Testis (tissue), 3 donors: ENCODE results near the gene PRCP. TPM values are rescaled to one million over a fixed set of nuclear protein-coding genes. Genes with fewer than 3 reads are reported as not detected.

Experiments used
- DNase-seq: peaks from one replicate; pipeline ENCODE4 v3.0.0-alpha.2; 2019
- H3K27ac ChIP-seq, 2 donors: fragments of 200-600 bp; sonication (generic); one replicate each; pipeline ENCODE4 v1.5.1; 2019
- H3K27me3 ChIP-seq: fragments of 200-600 bp; sonication (generic); one replicate; pipeline ENCODE4 v1.5.1; 2019
- H3K36me3 ChIP-seq: fragments of 200-600 bp; sonication (generic); one replicate; pipeline ENCODE4 v1.5.1; 2017; ENCODE audit warnings: low read depth; ENCODE audit errors: missing control alignments
- H3K4me1 ChIP-seq: fragments of 200-600 bp; sonication (generic); one replicate; pipeline ENCODE4 v1.5.1; 2019
- H3K4me3 ChIP-seq, 2 donors: fragments of 200-600 bp; sonication (generic); one replicate each; pipeline ENCODE4 v1.5.1; 2017 to 2019
- H3K9me3 ChIP-seq: fragments of 200-600 bp; sonication (generic); one replicate; pipeline ENCODE4 v1.5.1; 2017
- POLR2A ChIP-seq: fragments of 450-650 bp; IDR thresholded peaks from one replicate; pipeline ENCODE4 v1.6.1; 2017; ENCODE audit warnings: antibody characterized with exemption, mild to moderate bottlenecking, moderate library complexity
- WGBS, 2 donors: methylation state at CpG; one replicate each; pipeline ENCODE4 v1.1.5; 2018; 5-methylcytosine and 5-hydroxymethylcytosine counted together
- intact Hi-C: fragments of 100-400 bp; cut with DNase I; formaldehyde crosslinking; loops from one replicate; pipeline ENCODE4 v1.15.1; 2023; ENCODE audit warnings: low total_unique reads
- polyA plus RNA-seq: library from polyadenylated mRNA; stranded (reverse); fragments of 350-450 nt; fragmentation: Illumina TruSeq; extraction: RNeasy Lipid Tissue Mini Kit (QIAGEN cat#74804); gene quantifications from one replicate; pipeline ENCODE4 v1.2.3, GENCODE V29; 2014; ENCODE audit warnings: low read depth, low replicate concordance; ENCODE audit not compliant: insufficient read depth
- total RNA-seq, 2 donors: library from RNA; depleted of rRNA; stranded (reverse); fragments of >200 nt; gene quantifications; one replicate each; pipeline ENCODE4 v1.2.3, GENCODE V29; 2016
- TF ChIP-seq, protein P1 (sequence below), 3 experiments: fragments of 450-650 bp in 2 of 3; fragments of 200-600 bp in 1 of 3; sonication (generic) in 1 of 3; IDR thresholded peaks; one replicate each; pipeline ENCODE4 v1.5.1; 2016 to 2019; ENCODE audit warnings: antibody characterized with exemption in 3 of 3, mild to moderate bottlenecking in 2 of 3, moderate library complexity in 1 of 3

The PRCP gene
- total and polyA plus RNA-seq, 3 donors from 2014 or later = 41.3 to 118 (median 46.9) TPM

DNA sequence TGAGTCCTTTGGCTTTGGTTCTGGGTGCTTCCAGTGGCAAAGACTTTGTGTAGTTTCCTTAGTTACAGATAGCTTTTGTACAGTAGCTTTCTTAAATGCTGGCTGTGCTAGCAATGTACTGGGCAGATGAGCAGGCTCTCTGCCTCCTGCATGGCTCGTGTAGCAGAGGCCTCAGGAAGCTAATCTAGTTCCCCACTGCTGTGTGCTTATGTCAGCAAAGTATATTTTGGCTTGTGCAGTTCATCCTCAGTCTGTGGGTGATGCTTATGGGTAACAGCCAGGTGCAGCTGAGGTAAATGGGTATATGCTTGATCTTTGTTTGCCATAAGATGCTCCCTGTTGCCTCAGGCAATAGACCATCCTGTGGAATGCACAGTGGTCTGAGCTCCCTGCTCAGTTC lies 97.5 kb downstream of the PRCP start:
- no peaks in the 10 kb centered on the region for H3K4me1 ChIP-seq
- no peaks in the 10 kb centered on the region for H3K36me3 ChIP-seq
- no peak overlapping the region for H3K27ac ChIP-seq
- DNase-seq = no peak
- WGBS, 2 donors = 25% methylated on average over 1 of the region's 1 CpG; no CpG with 5 or more reads in 1 of the 2 donors
- H3K9me3 ChIP-seq = no peaks in the 10 kb centered on the region
- H3K4me3 ChIP-seq = no peak overlapping the region
- intact Hi-C loops = no loop called here
- TF ChIP-seq POLR2A = no peak
- TF ChIP-seq, protein P1, sequence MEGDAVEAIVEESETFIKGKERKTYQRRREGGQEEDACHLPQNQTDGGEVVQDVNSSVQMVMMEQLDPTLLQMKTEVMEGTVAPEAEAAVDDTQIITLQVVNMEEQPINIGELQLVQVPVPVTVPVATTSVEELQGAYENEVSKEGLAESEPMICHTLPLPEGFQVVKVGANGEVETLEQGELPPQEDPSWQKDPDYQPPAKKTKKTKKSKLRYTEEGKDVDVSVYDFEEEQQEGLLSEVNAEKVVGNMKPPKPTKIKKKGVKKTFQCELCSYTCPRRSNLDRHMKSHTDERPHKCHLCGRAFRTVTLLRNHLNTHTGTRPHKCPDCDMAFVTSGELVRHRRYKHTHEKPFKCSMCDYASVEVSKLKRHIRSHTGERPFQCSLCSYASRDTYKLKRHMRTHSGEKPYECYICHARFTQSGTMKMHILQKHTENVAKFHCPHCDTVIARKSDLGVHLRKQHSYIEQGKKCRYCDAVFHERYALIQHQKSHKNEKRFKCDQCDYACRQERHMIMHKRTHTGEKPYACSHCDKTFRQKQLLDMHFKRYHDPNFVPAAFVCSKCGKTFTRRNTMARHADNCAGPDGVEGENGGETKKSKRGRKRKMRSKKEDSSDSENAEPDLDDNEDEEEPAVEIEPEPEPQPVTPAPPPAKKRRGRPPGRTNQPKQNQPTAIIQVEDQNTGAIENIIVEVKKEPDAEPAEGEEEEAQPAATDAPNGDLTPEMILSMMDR (IDR thresholded peaks at IDR 0.05) = no peak
- H3K27me3 ChIP-seq = no peaks in the 10 kb centered on the region

DNA sequence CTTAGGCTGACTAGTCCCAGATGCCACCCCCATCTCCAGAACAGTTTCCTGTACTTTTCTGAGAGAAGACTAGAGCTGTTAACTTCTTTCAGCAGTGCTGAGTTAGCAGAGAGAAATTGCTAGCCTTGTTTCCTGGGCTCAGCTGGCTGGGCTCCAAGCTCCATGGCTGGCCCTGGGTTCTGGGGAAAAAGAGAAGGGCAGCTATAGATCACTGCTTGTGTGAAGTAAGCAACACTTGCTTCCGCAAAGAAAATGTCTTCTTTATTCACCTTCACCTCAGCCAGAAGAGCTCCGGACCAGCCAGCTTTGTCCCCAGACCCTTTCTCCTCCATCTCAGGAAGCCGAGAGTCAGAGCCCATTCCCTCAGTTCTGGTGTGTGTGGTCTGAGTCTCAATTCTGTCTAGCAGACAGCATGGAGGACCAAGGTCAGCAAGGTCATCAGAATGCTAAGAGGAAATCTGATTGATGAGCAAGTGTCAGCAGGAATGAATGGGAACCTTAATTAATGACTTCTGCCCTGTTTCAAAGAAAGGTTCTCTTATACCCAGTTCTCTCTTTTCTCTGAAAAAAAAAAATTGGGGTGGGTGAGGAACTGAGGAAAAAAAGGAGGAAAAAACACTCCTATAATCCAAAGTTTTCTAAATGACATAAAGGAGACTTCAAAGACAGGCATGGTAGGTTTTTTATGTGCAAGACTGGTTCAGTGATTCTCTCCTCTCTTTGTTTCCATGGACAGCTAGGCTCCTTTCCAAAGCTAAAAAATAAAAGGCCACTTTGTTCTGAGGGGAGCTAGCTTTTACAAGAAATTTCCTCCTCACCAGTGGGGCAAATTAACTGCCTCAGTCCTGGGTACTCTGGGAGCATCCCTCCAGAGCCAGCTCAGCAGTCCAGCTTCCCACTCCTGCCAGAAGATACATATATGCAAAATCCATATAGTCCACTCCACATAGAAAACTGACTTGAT lies 103.0 kb downstream of the PRCP start:
- Histone ChIP-seq H3K9me3 (no peaks in the 10 kb centered on the region), H3K27me3 (no peaks in the 10 kb centered on the region), H3K4me1 (no peaks in the 10 kb centered on the region), H3K27ac (no peak overlapping the region), H3K36me3 (no peaks in the 10 kb centered on the region), H3K4me3 (no peak overlapping the region)
- TF ChIP-seq, protein P1 (IDR thresholded peaks at IDR 0.05) = no peak
- no peak for TF ChIP-seq POLR2A
- DNase-seq = no peak
- 65 to 70% methylated on average over 3 of the region's 3 CpGs for WGBS, 2 donors
- intact Hi-C loops = no loop called here

DNA sequence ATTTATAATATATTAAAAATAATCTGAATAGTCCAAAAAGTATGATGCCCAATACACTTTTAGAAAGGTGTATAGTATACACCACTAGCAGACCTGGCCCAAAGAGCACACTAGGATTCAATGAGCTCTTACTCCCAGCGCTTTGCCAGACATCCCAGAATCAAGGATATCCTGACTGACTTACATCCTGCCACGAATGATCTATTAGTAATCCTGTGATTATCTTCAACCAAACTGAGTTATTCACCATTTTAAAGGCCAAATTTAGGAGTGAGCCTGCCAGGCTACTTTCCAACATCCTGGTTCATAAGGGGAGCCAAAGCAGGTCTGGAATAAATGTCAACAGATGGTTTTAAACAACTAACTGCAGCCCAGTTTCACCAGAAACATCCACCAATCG lies 105.7 kb downstream of the PRCP start:
- Histone ChIP-seq H3K4me1 (peaks cover 14% of the 10 kb centered on the region), H3K9me3 (no peaks in the 10 kb centered on the region), H3K36me3 (no peaks in the 10 kb centered on the region), H3K4me3 (no peak overlapping the region), H3K27me3 (no peaks in the 10 kb centered on the region), H3K27ac (no peak overlapping the region)
- TF ChIP-seq POLR2A = no peak
- TF ChIP-seq, protein P1 (IDR thresholded peaks at IDR 0.05) = no peak
- DNase-seq = no peak
- WGBS, 2 donors = 84 to 88% methylated on average over 3 of the region's 3 CpGs
- intact Hi-C loops = no loop called here

DNA sequence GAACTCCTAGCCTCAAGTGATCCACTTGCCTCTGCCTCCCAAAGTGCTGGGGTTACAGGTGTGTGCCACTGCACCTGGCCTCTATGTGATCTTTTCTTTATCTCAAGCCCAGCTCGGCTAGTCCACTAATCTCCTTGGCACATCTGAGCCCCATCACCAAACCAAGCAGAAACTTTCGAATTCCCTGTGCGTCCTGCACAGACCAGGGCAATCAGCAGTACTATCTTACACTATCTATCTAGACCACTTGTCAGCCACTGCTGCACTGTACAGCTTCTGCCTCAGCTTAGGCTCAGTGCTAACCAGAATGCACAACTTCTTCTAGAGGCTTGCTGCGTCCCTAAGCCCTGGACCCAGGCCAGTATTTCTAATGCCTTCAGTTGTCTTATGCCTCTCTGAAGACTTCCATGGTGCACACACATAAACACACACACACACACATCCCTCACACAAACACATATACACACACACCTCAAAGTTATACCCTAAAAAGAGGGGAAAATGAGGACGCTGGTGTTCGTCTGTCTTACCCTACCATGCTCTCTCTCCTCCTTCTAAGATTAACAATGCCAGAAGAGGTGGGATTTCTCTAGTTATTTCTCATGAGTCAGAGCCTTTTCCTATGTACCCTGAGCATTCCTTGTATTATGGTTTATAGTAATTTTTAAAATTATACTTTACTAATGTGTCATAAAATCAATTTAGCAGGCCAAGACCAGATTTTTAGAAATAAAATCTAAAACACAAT lies 107.2 kb downstream of the PRCP start:
- TF ChIP-seq, protein P1 (IDR thresholded peaks at IDR 0.05) = no peak
- no peak for TF ChIP-seq POLR2A
- Histone ChIP-seq H3K4me1 (peaks cover 14% of the 10 kb centered on the region), H3K4me3 (no peak overlapping the region), H3K9me3 (no peaks in the 10 kb centered on the region), H3K27ac (no peak overlapping the region), H3K36me3 (no peaks in the 10 kb centered on the region), H3K27me3 (no peaks in the 10 kb centered on the region)
- DNase-seq = no peak
- WGBS, 2 donors = 63 to 69% methylated on average over 6 of the region's 6 CpGs
- intact Hi-C loops = no loop called here
